HG03575 (cell line): Measurements from ENCODE around the gene COPG1.

ENCODE experiments used
- ATAC-seq: cut with Tn5 transposase; IDR thresholded peaks from one replicate; pipeline ENCODE4 v1.9.1; 2021; ENCODE audit not compliant: unreplicated experiment, insufficient number of reproducible peaks, low FRiP score; ENCODE audit errors: extremely low read depth

Gene COPG1

DNA sequence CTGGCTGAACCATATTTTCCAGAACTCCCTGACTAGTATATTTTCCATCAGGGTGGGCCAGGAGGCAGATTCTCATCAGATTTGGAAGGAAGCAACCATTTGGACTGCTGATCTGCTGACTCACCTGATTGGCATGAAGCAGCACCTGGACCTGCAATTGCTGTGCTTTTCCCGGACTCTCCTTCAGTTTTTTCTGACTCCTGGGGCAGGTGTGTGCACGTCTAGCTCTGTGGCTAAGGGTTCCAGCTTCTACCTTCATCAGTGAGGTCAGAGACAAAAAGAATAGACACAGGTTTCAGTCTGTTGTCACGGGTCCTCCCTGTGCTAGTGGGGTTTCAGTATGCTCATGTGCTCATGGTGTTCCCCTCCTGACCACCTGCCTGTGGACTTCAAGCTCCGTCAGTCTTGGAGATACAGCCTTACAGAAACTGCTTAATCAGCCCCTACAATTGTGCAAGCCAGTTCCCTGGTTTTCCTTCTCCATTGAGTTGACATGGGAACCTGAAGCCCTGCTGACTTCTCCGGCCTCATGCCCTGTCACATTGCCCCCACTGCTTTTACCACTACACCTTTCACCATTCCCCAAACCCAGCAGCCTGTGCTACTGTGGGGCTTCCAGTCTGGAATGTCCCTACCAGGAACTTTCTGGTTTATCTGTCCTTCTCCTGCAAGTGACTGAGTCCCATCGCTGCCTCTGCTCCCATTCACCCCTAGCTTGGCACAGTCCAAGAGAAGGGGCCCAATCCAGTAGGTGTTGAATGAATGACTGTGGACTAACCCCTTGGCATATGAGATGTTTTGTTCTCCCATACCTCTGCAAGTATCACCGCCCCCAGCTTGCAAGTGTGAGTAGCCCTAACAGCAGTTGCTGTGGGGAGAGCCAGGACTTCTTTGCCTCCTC is 61.0 kb downstream of the COPG1 start:
- ATAC-seq: no peak

DNA sequence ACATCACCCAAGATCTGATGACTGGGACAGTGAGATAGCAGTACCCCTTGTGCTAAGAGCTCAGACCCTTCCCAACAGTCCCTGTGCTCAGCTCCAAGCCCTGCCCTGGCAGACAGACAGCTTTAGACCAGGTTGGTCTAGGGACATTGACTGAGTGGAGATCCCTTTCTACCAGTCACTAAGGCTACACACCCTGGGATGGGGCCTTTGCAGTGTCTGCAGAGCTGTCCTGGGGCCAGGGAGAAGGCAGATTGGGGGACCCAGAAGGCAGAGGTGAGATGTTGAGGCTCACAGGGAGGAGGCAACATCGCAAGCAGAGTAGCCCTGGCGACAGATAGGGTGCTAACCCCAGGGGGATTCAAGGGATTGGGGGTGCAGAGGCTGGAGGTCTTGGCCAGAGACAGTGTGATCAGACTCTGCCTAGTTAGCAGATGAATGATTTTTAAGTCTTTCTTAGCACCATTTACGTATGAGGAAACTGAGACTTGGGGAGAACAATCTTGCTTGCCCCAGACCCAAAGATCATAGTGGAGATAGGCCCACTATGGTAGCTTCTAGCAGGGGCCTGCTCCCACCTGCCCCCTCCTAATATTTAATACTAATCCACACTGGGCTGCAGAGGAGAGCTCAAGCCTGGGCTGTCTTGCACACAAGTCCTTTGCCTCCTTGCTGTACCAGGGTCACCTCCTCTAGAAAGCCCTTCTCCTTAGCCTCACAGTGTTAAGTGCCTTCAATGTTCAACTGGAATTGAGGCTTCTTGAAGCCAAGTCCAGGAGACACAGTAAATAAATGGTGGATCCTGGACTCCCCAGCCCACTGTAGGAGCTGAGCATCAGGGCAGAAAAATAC is 61.9 kb downstream of the COPG1 start:
- ATAC-seq: no peak

DNA sequence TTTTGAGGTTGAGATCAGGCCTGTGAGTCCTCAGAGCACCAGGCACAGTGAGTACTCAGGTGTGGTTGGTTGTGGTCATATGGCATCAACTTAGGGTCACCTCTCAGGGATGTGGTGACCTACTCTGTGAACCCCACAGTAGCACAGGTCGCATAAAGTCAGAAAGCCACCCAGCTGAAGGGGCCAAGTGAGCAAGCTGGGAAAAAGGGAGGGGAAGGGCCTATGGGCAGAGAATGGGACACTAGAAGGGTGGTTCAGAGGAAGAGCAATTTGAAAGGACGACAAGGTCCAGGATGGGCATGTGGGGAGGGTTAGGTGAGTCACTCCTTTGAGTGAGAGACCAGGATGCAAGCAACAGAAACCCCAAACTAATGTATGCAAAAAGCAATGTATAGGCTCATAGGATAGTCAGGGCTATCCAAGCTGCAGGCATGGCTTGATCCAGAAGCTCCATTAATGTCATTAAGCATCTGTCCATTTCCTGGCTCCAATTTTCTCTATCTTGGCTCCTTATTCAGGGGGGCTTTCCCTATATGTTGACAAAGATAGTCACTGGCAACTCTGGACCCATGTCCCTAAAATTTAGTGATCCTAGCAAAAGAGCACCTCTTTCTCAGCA is 62.7 kb downstream of the COPG1 start:
- no peak for ATAC-seq

DNA sequence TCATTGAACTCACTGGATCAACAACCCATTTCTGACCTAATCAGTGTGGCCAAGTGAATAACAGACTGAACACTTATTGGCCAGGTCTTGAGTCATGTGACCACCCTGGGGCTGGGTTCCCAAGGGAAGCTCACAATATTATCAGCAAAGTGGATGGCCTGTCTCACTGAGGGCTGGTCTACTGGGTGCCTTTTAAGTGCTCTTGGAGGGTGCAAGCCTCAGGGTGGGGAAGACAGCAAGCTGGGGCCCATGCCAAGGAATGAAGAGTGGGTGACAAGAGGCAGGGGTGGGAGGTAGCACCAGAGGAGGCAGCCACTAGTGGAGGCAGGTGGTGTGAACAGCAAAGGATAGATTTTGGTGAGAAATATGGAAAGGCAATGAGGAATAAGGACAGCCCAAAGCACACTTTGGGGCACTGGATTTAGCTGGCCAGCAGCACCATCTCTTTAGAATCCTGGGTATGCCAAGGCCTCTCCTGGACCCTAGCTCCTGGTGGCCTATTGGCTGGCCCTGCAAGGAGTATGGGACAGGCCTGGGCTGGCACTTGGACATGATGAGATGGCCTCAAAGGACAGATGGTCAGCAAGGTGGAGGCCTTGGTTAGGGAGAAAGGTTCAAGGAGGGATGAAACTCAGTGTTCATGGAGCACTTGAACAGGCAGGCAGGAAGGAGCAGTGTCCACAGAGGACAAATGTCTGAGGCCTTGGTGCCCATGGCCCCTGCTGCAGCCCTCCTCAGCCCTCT is 63.4 kb downstream of the COPG1 start:
- no peak for ATAC-seq

DNA sequence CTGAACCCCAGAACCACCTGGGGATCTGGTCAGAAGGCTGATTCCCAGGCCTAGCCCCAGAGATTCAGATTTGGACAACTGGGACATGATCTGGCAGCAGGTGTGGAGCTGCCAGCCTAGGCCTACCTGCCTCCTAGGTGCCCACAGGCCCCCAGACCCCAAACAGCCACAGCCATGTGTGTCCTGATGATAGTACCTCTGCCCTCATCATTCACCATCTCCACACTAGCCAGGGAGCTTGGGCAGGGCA is 63.9 kb downstream of the COPG1 start:
- no peak for ATAC-seq

DNA sequence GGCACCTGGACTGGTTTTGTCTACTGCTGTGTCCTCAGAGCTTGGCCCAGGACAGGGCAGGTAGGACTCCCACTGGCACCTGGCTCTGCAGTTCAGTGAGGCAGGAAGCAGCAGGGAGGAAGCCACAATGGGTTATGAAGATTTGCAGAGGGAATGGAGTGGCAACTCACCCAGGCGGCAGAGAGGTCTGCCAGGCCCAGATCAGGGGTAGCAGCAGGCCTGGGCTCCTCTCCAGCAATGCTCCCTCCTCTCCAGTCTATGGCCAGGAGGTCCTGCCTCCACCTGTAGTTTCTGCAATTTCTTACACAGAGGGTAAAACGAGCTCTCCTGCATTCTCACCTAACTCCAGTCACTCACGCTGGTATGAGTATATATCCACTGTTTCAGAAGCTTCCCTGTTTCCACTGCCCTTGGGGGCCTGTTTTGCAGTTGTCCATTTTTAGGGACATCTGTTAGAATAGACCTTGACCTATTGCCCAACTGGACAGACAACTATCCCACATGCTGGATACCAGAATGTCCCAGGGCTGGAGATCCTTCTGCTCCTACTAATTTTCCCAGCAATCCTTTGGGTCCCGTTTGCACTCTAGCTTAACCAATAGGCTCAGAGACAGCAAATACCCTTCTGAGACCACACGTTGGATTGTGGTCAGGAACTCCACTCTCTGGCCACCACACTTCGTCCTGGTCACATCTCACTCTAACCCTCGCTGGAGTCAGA is 64.4 kb downstream of the COPG1 start:
- no peak for ATAC-seq

DNA sequence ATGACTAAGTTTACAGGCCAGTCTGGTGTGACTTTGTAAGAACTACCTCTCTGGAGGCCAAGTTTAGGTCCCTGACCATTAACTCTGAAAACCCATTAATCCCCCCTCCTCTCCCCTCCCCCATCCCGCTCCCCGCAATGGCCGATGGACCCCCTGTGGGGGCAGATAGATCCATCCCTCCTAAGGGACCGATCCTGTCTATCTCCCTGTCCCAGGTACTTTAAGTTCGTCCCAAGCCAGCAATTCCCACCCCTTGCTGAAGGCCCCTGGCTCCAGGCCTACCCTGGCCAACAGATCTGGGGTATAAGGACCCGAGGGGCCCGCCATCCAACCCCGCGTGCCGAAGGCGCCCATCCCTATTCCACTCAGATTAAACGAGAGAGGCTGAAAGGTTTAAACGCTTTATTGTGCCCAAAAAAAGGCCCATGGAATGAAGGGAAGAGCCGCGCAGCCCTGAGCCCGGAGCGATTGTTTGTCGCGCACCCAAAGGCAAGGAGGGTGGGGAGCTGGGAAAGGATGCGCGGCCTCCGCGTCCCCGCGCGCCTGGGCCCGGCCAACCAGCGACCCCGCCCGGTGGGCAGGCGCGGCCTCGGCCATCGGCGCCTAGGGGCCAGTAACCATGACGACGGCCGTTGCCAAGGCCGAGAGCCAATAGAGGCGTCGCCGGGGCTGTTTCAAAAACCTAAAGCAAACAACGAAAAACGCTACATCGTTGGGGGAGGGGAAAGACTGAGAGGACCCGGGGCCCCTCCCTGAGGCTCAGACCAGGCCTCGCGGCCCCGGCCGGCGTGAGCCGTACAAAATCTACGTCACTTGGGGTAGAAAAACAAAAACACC is 65.2 kb downstream of the COPG1 start:
- no peak for ATAC-seq

DNA sequence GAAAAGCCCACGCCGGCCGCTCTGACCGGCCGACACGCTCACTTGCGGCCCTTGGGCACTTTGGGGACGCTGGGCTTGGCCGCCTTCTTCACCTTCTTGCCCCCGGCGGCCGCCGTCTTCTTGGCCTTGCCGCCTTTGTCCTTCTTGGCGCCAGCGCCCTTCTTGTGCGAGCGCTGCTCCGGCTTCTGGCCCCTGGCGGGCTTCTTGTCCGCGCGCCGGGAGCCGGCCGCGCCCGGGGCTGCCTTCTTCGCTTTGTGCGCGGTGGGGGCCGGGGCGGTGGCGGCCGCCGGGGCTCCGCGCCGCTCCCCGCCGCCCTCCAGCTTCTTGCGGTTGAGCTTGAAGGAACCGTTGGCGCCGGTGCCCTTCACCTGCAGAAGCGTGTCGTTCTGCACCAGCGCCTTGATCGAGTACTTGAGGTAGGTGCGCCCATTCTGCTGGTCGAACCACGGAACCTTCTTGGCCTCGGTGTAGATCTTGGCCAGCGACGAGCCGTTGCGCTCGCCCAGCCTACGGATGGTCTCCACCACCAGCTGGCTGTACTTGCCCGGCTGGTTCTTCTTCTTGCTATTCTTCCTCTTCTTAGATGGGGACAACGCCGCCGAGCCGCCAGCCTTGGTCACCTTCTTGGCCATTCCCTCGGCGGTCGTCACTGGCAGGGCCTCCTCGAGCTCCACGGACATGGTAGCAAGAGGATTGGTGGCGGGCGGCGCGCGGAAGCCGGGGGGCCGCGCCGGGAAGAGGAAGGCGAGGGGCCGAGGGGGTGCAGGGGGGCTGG is 66.0 kb downstream of the COPG1 start:
- ATAC-seq: no peak

DNA sequence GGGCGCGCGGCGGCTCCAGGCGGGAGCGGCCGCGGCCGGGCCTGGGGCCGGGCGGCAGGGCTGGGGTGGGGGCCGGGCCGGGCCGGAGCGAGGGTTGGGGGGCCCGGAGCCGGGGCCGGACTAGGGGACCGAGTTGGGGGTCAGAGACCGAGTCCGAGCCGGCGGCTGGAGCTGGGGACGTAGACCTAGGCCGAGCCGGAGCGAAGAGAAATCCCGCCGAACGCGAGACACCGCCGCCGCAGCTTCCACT is 66.5 kb downstream of the COPG1 start:
- no peak for ATAC-seq

DNA sequence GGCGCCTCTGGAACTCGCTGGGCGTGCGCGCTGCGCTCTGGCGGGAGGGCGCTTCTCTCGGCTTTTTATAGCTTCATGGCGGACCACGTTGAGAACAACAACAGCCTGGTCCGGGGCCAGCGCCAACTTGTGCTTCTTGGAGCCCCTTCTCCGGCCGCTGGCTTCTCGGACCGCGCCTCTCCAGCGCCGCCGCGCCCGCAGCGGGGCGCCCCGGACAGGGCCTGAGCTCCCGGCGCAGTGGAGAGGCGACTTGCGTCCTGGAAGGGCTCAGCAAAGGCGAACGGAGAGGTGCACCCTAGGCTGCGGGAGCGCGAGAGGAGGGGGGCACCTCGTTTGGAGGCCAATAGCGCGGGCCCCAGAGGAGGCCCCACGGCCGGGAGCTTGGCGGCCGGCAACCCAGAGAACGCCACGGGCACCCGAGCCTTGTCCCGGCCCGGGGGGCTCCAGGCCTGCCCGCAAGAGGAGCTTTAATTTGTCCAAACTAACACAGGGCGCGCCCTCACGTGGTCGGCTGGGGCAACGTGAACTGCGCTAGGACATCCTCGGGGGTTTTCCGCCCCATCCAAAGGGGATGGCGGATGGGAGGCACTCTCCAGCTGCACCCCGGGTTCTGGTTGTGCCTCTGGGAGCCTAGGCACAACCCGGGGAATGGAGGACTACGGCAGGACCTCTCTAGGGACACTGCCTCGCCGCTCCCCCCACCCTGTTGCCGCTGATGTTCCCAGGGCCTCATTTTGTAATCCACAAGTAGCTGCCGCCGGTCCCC is 67.0 kb downstream of the COPG1 start:
- no peak for ATAC-seq

DNA sequence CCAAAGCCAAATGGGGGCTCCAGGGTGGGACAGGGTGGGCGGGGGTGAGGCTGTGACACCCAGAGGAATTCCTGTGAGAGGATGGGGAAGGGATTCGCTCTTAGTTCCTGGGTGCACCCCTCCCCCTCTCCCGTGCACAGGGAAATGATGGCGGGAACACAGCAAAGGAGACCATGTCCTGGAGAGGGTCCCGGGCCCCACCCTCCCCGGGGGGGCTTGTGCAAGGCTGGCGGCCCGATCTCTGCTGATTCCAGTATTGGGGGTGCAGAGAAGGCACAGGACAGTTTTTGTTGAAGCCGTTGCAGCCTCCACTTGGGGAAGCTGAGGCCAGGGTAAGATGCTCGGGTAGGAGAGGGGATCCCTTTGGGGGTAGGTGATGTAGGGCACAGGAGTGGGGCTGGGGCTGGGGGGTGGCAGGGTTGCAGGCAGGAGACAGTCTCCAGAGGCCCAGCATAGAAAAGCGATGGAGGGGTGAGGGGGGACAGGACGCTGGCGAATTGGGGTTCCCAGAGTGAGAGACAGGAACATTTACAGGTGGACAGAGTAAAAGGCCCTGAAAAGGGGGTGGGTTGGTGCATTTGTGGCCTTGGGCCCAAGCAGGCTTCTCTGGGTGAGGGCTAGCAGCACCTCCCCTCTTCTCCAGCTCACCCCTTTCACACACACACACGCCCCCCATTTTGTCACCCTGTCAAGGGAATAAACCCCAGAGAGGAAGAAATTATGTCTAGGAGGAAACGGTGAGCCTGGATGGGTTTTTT is 67.8 kb downstream of the COPG1 start:
- no peak for ATAC-seq

DNA sequence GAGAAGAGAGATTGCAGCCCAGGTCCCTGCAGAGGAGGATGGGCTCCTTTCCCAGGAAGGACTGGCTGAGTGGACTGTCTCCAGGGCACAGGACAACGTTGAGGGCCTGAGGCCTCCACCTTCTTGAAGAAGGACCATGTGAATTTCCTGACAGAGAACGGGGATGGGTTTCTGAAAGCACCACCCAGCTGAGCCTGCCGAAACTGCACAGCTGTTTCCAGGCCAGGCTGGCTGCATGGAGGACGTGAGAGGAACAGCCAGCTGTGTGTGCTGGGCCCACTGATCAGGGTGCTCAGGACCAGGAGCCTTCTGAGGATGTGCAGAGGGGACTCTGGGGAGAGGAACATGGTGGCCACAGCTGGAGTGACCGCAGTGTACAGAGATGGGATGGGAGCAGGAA is 68.4 kb downstream of the COPG1 start:
- no peak for ATAC-seq

DNA sequence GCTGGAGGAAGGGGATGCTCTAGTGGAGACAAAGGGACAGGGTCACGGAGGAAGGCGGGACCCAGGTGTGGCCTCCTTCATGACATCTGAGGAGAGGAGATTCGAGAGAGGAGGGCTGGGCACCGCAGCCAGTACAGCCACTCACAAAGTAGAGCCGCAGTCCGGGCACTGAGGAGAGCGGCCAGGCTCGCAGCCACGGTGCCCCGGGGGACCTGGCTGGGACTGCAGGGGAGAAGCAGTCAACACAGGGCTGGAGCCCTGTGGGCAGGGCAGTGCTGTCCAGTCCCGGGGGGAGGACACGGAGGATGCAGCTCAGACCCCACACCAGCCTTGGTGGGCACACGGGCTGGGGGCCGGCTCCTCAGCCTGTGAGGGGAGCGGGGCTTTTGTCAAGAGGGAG is 69.5 kb downstream of the COPG1 start:
- ATAC-seq: no peak

DNA sequence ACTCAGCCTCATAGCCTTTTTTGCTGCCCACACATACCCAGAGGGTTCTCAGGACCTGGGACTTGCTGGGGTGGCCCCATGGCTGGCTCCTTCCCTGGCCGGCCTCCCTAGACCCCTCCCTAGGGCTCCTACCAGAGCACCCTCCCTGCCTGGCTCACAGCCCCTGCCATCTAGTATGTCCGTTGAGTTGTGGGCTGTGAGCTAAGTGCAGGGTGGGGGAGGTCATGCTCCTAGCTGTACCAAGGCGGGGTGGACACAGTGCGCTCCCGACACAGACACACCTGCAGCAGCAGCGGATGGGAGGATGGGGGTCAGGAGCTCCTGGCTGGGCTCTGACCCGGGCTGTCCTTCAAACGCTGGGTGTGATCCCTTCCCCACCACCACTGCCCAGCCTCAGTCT is 70.9 kb downstream of the COPG1 start:
- no peak for ATAC-seq

DNA sequence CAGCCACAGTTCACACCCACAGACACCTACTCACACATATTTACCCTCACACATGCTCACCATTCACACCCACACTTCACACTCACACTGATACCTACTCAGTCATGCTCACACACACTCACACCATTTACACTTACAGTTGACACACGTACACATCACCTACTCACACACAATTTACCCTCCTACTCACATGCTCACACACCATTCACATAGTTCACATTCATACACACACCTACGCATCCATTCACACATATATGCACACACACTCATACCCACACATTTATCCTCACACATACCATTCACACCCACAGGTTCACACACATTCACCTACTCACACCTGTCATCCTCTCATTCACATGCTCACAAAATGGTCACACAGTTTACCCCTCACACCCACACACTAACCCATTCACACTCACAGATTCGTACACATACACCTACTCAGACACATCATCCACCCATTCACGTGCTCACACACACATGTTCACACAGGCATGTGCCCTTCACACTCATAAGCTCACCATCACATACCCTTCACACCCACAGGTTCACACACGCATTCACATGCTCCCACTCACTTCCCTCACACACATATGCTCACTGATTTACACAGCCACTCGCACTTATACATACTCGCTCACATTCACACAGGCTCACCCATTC is 71.5 kb downstream of the COPG1 start:
- no peak for ATAC-seq

DNA sequence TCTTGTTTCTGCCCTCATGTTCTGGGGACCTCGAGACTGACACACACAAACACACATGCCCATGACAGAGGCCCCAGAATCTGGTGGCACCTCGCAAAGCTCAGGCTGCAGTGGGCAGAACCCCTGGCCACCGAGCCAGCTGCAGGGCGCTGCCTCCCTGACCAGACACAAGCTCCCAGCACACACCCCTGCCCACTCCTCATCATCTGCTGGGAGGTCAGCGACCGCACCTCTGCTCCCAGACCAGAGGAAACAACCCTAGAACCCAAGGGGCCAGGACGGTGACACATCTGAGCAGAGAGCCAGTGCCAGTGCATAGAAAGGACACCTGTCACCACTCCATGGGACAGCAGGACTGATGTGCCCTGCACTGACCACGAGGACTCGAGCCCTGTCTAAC is 72.5 kb downstream of the COPG1 start:
- no peak for ATAC-seq
